K562 (cell line): ENCODE measurements around the gene B3GAT3. TPM values are rescaled to one million over a fixed set of nuclear protein-coding genes. Genes with fewer than 3 reads are reported as not detected.

Source experiments
- CBX8 ChIP-seq: fragments of 200-600 bp; sonication (generic); IDR thresholded peaks from 2 replicates; pipeline ENCODE4 v1.6.1; 2012; ENCODE audit warnings: borderline replicate concordance, mixed run types, low read depth, mild to moderate bottlenecking, moderate library complexity, mixed read lengths, low read length, control low read depth, inconsistent platforms; ENCODE audit not compliant: poor library complexity, severe bottlenecking; ENCODE audit errors: extremely low read depth
- CEBPG ChIP-seq, 3 experiments: fragments of 200-800 bp in 1 of 3; sonication (Bioruptor generic) in 1 of 3; sonication (generic) in 1 of 3; formaldehyde crosslinking in 1 of 3; IDR thresholded peaks in 2 of 3; conservative IDR thresholded peaks in 1 of 3; 2 replicates each; pipeline versions ENCODE4 v1.6.1 to v1.8.0; 2016 to 2022; ENCODE audit warnings: missing compliant biosample characterization in 2 of 3, missing genetic modification characterization in 2 of 3, mild to moderate bottlenecking in 1 of 3, missing genetic modification reagents in 1 of 3
- E2F3 ChIP-seq: fragments of 250-450 bp; sonication (Bioruptor Pico); IDR thresholded peaks from 2 replicates; pipeline ENCODE4 v1.4.0; 2020; ENCODE audit warnings: mild to moderate bottlenecking
- EP300 ChIP-seq: IDR thresholded peaks from 2 replicates; pipeline ENCODE4 v1.6.1; 2012; ENCODE audit warnings: low read length, improper control_type of control experiment
- FOXP1 ChIP-seq: sonication (generic); formaldehyde crosslinking; IDR thresholded peaks from 2 replicates; pipeline ENCODE4 v1.8.0; 2022; ENCODE audit warnings: mild to moderate bottlenecking, missing genetic modification reagents
- HLTF ChIP-seq: fragments of 450-650 bp; IDR thresholded peaks from 2 replicates; pipeline ENCODE4 v1.6.1; 2016
- HNRNPK ChIP-seq: fragments of 200-400 bp; formaldehyde crosslinking; IDR thresholded peaks from one replicate; pipeline ENCODE4 v1.6.1; 2018; ENCODE audit warnings: mild to moderate bottlenecking, low read depth, low read length; ENCODE audit not compliant: poor library complexity, severe bottlenecking
- NCOA1 ChIP-seq: fragments of 450-650 bp; IDR thresholded peaks from 2 replicates; pipeline ENCODE4 v1.6.1; 2016; ENCODE audit warnings: low read depth
- NCOA6 ChIP-seq: fragments of 450-650 bp; IDR thresholded peaks from 2 replicates; pipeline ENCODE4 v1.6.1; 2017; ENCODE audit warnings: mild to moderate bottlenecking
- NFE2 ChIP-seq: IDR thresholded peaks from 2 replicates; pipeline ENCODE4 v1.6.1; 2014; ENCODE audit warnings: antibody characterized with exemption, low read depth
- POLR2AphosphoS5 ChIP-seq: IDR thresholded peaks from 2 replicates; pipeline ENCODE4 v1.6.1; 2011; ENCODE audit warnings: mild to moderate bottlenecking, low read depth, low read length, moderate library complexity; ENCODE audit not compliant: control insufficient read depth, insufficient read depth
- RFX5 ChIP-seq: IDR thresholded peaks from 2 replicates; pipeline ENCODE4 v1.6.1; 2011; ENCODE audit warnings: low read depth, mild to moderate bottlenecking, improper control_type of control experiment, low read length
- SAP30 ChIP-seq: fragments of 200-600 bp; sonication (generic); IDR thresholded peaks from 2 replicates; pipeline ENCODE4 v1.6.1; 2012; ENCODE audit warnings: borderline replicate concordance, low read depth, mild to moderate bottlenecking, moderate library complexity, low read length, control low read depth, inconsistent platforms; ENCODE audit not compliant: insufficient read depth, poor library complexity, severe bottlenecking
- ZNF239 ChIP-seq: fragments of 250-450 bp; sonication (Bioruptor Pico); IDR thresholded peaks from 2 replicates; pipeline ENCODE4 v1.4.0; 2020; ENCODE audit warnings: mild to moderate bottlenecking
- ZNF76 ChIP-seq: fragments of 250-450 bp; sonication (Bioruptor Pico); IDR thresholded peaks from 2 replicates; pipeline ENCODE4 v1.4.0; 2020; ENCODE audit warnings: mild to moderate bottlenecking, moderate library complexity, borderline replicate concordance
- polyA plus RNA-seq, 8 experiments: library from polyadenylated mRNA; depleted of rRNA in 4 of 8; stranded (reverse) in 5 of 8; unstranded in 3 of 8; fragments of >200 nt; fragmentation: Nextera tagmentation in 2 of 8; fragmentation: Illumina TruSeq in 1 of 8; extraction: Ambion mirVana in 2 of 8; extraction: Trizol in 1 of 8; gene quantifications; 2 replicates each; pipeline versions ENCODE4 v1.2.1 to v1.2.3, GENCODE V29; 2011 to 2014; ENCODE audit warnings: inconsistent platforms in 1 of 8, missing spikeins in 1 of 8
- total RNA-seq, 7 experiments: library from RNA; depleted of rRNA in 6 of 7; stranded (reverse); fragments of >200 nt in 6 of 7; fragmentation: Illumina TruSeq in 2 of 7; extraction: Trizol in 2 of 7; gene quantifications; 2 replicates each; pipeline versions ENCODE4 v1.2.1 to v1.2.3, GENCODE V29; 2011 to 2021; ENCODE audit warnings: low replicate concordance in 1 of 7
- TF ChIP-seq, protein P1 (sequence below): fragments of 150-350 bp; conservative IDR thresholded peaks from 2 replicates; pipeline ENCODE4 v1.6.1; 2014; ENCODE audit warnings: low read length
- TF ChIP-seq, protein P2 (sequence below): fragments of 250-450 bp; sonication (Bioruptor Pico); IDR thresholded peaks from 2 replicates; pipeline ENCODE4 v1.5.0; 2022; ENCODE audit warnings: mild to moderate bottlenecking
- TF ChIP-seq, protein P3 (sequence below): sonication (generic); formaldehyde crosslinking; IDR thresholded peaks from 2 replicates; pipeline ENCODE4 v1.8.0; 2022; ENCODE audit warnings: mild to moderate bottlenecking, missing genetic modification reagents

Gene B3GAT3
- total and polyA plus RNA-seq, 9 of the 15 experiments (the other 6 are each of a cell fraction or from before 2014, with no cell fraction given): 0.30 to 64.0 (median 21.4) TPM

GRCh38 chr11:62592146-62592815 lies 29.5 kb downstream of the B3GAT3 start (continued):
- no peak for TF ChIP-seq NCOA1
- no peak for TF ChIP-seq CBX8
- TF ChIP-seq EP300: no peak
- no peak for TF ChIP-seq NCOA6
- TF ChIP-seq, protein P1, sequence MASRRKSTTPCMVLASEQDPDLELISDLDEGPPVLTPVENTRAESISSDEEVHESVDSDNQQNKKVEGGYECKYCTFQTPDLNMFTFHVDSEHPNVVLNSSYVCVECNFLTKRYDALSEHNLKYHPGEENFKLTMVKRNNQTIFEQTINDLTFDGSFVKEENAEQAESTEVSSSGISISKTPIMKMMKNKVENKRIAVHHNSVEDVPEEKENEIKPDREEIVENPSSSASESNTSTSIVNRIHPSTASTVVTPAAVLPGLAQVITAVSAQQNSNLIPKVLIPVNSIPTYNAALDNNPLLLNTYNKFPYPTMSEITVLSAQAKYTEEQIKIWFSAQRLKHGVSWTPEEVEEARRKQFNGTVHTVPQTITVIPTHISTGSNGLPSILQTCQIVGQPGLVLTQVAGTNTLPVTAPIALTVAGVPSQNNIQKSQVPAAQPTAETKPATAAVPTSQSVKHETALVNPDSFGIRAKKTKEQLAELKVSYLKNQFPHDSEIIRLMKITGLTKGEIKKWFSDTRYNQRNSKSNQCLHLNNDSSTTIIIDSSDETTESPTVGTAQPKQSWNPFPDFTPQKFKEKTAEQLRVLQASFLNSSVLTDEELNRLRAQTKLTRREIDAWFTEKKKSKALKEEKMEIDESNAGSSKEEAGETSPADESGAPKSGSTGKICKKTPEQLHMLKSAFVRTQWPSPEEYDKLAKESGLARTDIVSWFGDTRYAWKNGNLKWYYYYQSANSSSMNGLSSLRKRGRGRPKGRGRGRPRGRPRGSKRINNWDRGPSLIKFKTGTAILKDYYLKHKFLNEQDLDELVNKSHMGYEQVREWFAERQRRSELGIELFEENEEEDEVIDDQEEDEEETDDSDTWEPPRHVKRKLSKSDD: no peak
- TF ChIP-seq, protein P2, sequence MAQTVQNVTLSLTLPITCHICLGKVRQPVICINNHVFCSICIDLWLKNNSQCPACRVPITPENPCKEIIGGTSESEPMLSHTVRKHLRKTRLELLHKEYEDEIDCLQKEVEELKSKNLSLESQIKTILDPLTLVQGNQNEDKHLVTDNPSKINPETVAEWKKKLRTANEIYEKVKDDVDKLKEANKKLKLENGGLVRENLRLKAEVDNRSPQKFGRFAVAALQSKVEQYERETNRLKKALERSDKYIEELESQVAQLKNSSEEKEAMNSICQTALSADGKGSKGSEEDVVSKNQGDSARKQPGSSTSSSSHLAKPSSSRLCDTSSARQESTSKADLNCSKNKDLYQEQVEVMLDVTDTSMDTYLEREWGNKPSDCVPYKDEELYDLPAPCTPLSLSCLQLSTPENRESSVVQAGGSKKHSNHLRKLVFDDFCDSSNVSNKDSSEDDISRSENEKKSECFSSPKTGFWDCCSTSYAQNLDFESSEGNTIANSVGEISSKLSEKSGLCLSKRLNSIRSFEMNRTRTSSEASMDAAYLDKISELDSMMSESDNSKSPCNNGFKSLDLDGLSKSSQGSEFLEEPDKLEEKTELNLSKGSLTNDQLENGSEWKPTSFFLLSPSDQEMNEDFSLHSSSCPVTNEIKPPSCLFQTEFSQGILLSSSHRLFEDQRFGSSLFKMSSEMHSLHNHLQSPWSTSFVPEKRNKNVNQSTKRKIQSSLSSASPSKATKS: no peak
- no peak for TF ChIP-seq POLR2AphosphoS5
- no peak for TF ChIP-seq SAP30
- peak; percentile 17; the same call in 1 of the 2 replicates for TF ChIP-seq HLTF
- TF ChIP-seq FOXP1: no peak
- no peak for TF ChIP-seq ZNF239 (CRISPR knock-in tag)
- TF ChIP-seq CEBPG (CRISPR knock-in tag; IDR thresholded peaks at IDR 0.05): no peak
- TF ChIP-seq CEBPG (tag; conservative IDR thresholded peaks at IDR 0.05 in 1 of 2, IDR thresholded peaks at IDR 0.05 in 1 of 2): no peak
- TF ChIP-seq, protein P3, sequence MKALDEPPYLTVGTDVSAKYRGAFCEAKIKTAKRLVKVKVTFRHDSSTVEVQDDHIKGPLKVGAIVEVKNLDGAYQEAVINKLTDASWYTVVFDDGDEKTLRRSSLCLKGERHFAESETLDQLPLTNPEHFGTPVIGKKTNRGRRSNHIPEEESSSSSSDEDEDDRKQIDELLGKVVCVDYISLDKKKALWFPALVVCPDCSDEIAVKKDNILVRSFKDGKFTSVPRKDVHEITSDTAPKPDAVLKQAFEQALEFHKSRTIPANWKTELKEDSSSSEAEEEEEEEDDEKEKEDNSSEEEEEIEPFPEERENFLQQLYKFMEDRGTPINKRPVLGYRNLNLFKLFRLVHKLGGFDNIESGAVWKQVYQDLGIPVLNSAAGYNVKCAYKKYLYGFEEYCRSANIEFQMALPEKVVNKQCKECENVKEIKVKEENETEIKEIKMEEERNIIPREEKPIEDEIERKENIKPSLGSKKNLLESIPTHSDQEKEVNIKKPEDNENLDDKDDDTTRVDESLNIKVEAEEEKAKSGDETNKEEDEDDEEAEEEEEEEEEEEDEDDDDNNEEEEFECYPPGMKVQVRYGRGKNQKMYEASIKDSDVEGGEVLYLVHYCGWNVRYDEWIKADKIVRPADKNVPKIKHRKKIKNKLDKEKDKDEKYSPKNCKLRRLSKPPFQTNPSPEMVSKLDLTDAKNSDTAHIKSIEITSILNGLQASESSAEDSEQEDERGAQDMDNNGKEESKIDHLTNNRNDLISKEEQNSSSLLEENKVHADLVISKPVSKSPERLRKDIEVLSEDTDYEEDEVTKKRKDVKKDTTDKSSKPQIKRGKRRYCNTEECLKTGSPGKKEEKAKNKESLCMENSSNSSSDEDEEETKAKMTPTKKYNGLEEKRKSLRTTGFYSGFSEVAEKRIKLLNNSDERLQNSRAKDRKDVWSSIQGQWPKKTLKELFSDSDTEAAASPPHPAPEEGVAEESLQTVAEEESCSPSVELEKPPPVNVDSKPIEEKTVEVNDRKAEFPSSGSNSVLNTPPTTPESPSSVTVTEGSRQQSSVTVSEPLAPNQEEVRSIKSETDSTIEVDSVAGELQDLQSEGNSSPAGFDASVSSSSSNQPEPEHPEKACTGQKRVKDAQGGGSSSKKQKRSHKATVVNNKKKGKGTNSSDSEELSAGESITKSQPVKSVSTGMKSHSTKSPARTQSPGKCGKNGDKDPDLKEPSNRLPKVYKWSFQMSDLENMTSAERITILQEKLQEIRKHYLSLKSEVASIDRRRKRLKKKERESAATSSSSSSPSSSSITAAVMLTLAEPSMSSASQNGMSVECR (CRISPR knock-in tag): no peak
- TF ChIP-seq HNRNPK: no peak
- no peak for TF ChIP-seq ZNF76 (CRISPR knock-in tag)
- TF ChIP-seq RFX5: no peak
- no peak for TF ChIP-seq NFE2
- TF ChIP-seq E2F3 (CRISPR knock-in tag): no peak
